ENCODE data around the gene IFNLR1. TPM values are rescaled to one million over a fixed set of nuclear protein-coding genes. Genes with fewer than 3 reads are reported as not detected.
A peak's percentile ranks its signal among the peaks of the same experiment; 100 is the strongest.

The IFNLR1 gene
- polyA plus RNA-seq, 1 donor from 2014 or later: 11.5 TPM

DNA sequence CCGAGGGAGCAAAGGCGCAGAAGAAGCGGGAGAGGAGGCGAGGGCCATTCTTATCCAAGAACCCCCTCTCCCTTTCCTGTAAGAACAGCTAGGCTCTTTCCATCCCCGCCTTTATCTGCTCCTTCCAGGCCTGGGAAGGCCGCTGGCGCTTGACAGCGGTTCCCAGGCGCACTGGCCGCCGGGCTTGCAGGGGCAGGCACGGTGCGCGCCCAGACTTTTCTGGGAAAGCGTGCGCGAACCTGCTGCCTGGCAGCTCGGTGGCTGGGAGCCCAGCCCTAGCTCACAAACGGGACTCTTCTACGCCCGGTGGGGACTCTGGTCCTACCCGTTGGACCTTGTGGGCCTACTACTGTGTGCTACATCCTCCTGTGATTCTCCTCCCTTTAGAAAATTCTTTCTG is 8.8 kb upstream of the IFNLR1 start:
- Mint-ChIP-seq H3K27ac (no peak overlapping the region), H3K27me3 (no peaks in the 10 kb centered on the region), H3K4me1 (peaks cover 21 to 32% (median 27%) of the 10 kb centered on the region in 3 donors)

DNA sequence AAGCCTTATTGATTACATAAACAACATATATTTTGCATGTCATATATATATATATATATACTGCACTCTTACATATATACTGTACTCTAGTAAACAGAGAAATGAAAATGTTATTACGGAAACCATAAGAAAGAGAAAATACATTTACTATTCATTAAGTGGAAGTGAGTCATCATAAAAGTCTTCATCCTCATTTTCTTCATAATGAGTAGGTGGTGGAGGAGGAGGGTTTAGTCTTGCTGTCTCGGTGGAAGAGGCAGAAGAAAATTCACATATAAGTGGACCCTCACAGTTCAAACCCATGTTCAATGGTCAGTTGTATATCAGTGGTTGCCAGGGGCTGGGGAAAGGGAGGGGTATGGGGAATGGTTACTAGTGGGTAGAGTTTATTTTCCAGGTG is 8.0 kb upstream of the IFNLR1 start:
- Mint-ChIP-seq H3K9me3 (no peaks in the 10 kb centered on the region), H3K27me3 (no peaks in the 10 kb centered on the region), H3K4me3 (no peak overlapping the region), H3K27ac (peak overlapping the region in 1 of 3 donors; percentile 11), H3K36me3 (no peaks in the 10 kb centered on the region), H3K4me1 (peaks cover 25 to 37% (median 33%) of the 10 kb centered on the region in 3 donors)

More for the DNA sequence above, 8.8 kb upstream of the IFNLR1 start:
- Mint-ChIP-seq H3K36me3 (no peaks in the 10 kb centered on the region), H3K9me3 (no peaks in the 10 kb centered on the region), H3K4me3 (no peak overlapping the region)

DNA sequence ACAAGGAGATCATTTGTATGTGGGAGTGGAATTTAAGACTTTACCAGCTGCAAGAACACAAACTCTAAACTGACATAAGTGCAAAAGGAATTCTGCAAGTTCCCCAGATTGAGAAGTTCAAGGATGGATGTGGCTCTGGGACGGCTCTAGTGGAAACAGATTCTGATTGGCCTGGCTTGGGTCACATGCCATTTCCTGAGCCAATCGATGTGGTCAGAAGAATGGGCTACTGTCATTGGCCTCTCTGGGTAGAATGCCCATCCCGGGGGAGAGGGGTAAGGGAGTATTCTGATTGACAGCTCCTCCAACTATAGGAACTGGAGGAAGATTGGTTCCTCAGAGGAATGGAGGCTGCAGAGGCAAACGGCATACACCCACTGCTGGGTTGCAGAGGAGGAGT is 6.0 kb upstream of the IFNLR1 start:
- no peaks in the 10 kb centered on the region for H3K36me3 Mint-ChIP-seq
- H3K4me1 Mint-ChIP-seq: peaks cover 36 to 49% (median 39%) of the 10 kb centered on the region in 3 donors
- no peaks in the 10 kb centered on the region for H3K27me3 Mint-ChIP-seq
- no peaks in the 10 kb centered on the region for H3K9me3 Mint-ChIP-seq
- no peak overlapping the region for H3K4me3 Mint-ChIP-seq
- peak overlapping the region in 1 of 3 donors; percentile 45 for H3K27ac Mint-ChIP-seq

DNA sequence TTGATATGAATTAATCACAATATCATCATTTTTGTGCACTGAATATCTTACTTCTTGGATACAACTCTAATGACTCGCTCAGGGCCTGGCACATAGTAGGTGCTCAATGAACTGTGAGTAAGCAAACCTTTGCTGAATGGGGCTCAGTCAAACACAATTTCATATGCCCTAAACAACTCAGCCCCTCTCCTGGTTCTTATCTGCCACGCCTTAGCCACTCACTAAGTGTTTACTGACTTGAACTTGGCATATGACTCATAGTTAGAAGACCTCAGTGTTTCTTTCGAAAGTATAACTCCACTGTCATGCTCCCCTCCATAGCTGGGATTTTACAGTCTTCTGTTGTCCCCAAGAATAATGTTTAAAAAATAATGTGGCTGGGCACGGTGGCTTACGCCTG is 4.8 kb upstream of the IFNLR1 start:
- H3K4me1 Mint-ChIP-seq: peaks cover 38 to 52% (median 40%) of the 10 kb centered on the region in 3 donors
- H3K9me3 Mint-ChIP-seq: no peaks in the 10 kb centered on the region
- H3K4me3 Mint-ChIP-seq: peak overlapping the region in 2 of 4 donors; percentile 49 to 57
- H3K36me3 Mint-ChIP-seq: no peaks in the 10 kb centered on the region
- no peaks in the 10 kb centered on the region for H3K27me3 Mint-ChIP-seq
- peak overlapping the region in 2 of 3 donors; percentile 85 to 96 for H3K27ac Mint-ChIP-seq

DNA sequence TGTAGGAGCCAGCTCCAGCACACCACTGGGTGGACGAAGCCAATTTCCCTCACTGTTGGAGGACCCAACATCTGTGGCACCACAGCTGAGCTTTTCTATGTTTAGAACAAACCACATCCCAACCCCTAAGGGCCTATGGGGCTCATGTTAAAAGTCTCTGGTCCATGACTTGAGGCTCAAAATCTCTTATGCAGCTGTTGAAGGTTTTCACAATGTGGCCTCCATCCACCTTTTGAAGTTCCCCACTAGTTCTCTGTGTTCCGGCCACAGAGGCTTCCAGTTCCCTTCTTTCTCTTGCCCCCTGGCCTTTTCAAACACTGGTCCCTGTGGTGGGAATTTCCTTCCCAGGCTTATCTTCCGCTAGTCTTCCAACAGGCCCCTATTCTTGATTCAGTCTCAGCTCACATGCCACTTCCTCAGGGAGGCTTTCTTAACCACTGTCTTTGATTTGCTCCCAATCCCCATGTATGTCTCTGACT is 3.9 kb upstream of the IFNLR1 start:
- Mint-ChIP-seq H3K4me1 (peaks cover 44 to 58% (median 45%) of the 10 kb centered on the region in 3 donors), H3K36me3 (no peaks in the 10 kb centered on the region), H3K9me3 (no peaks in the 10 kb centered on the region), H3K4me3 (peak overlapping the region; percentile 73 to 90 (median 85)), H3K27me3 (no peaks in the 10 kb centered on the region), H3K27ac (peak overlapping the region; percentile 85 to 96 (median 94))

DNA sequence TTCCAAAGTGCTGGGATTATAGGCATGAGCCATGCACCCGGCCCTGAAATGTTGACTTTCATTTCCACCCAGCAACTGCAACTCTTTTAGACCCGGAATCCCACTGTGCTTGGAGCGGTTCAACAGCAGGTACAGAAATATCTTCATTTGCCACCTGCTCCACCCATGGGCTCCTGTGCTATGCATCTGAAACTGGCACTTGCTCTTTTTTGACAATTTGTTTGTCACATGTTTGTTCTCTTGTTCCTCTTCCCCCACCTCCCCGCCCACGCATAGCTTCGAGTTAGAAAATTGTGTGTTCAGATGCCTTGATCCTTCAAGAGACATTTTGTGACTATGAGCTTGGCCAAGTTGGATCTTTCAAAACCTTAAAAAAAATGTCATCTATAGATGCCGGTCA is 2.4 kb upstream of the IFNLR1 start:
- peaks cover 46 to 67% (median 49%) of the 10 kb centered on the region in 3 donors for H3K4me1 Mint-ChIP-seq
- H3K27ac Mint-ChIP-seq: peak overlapping the region; percentile 85 to 96 (median 94)
- peak overlapping the region; percentile 73 to 90 (median 85) for H3K4me3 Mint-ChIP-seq

DNA sequence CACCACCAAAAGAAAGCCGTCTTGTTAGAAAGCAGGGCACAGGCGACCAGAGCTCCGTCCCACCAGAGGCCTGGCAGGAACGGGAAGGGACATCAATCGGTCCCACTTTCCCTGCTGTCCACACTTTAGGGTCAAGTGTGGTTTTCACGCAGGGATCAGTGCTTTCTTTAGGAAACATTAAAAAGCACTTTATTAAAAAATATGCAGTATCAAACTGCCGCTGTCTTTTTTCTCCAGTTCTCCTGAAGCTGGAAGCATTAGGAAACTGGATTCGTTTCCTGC is 437 bp downstream of the IFNLR1 start:
- Mint-ChIP-seq H3K27ac (peak overlapping the region in 2 of 3 donors; percentile 80 to 82), H3K4me1 (peaks cover 47 to 58% (median 50%) of the 10 kb centered on the region in 3 donors)

More for the DNA sequence above, 2.4 kb upstream of the IFNLR1 start:
- no peaks in the 10 kb centered on the region for H3K9me3 Mint-ChIP-seq
- H3K27me3 Mint-ChIP-seq: no peaks in the 10 kb centered on the region
- no peaks in the 10 kb centered on the region for H3K36me3 Mint-ChIP-seq

DNA sequence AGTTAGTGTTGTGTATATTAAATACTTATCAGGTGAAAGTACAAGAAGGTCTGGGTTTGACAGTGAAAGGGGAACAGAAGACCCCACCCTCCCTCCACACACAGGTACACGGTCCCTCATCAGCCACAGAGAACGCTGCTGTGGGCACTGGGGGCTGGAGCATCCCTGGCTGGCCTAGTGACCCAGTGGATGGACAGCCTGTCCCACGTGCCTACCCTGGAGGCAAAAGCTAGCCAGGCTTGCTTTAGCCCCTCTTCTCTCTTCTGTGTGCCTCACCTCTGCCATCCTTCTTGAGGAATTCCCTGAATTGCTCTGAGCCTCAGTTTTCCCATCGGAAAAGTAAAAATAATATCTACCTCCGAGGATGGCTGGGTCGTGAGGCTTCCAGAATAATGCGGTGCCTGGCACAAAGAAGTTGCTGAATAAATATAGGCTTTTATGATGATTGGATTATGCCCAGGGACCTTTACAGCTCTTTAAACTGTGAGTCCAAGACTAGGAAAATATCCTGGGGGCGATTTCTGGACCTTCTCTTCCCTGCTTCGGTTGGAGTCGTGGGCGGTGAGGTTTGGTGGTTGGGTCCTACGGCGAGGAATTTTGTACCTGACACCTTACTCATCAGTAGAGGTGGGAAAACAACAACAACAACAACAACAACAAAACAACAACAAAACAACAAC is 918 bp downstream of the IFNLR1 start:
- Mint-ChIP-seq H3K4me1 (peaks cover 43 to 57% (median 48%) of the 10 kb centered on the region in 3 donors), H3K27me3 (no peaks in the 10 kb centered on the region), H3K27ac (peak overlapping the region in 2 of 3 donors; percentile 80 to 82), H3K9me3 (no peaks in the 10 kb centered on the region), H3K4me3 (peak overlapping the region; percentile 77 to 93 (median 86)), H3K36me3 (no peaks in the 10 kb centered on the region)

More for the DNA sequence above, 437 bp downstream of the IFNLR1 start:
- no peaks in the 10 kb centered on the region for H3K27me3 Mint-ChIP-seq
- H3K36me3 Mint-ChIP-seq: no peaks in the 10 kb centered on the region
- H3K4me3 Mint-ChIP-seq: peak overlapping the region; percentile 77 to 93 (median 86)
- H3K9me3 Mint-ChIP-seq: no peaks in the 10 kb centered on the region

DNA sequence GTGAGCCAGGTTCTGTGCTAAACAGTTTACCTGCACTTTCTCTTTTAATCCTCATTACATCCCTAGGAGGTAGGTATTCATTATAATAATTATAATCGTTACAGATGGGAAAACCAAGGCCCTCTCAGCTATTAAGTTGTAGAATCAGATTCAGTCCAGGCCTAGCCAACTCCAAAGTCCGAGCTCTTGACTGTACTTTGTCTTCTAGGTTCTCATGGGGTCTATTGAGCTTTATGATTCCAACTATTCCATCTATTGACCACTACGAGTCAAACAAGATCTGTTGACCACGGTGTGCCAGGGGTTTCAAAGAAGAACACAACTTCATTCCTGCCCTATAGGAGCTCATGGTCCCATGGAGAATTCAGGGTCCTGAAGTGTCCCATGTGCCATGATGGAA is 2.0 kb downstream of the IFNLR1 start:
- Mint-ChIP-seq H3K27me3 (no peaks in the 10 kb centered on the region), H3K27ac (peak overlapping the region in 1 of 3 donors; percentile 82), H3K4me1 (peaks cover 34 to 47% (median 40%) of the 10 kb centered on the region in 3 donors), H3K36me3 (no peaks in the 10 kb centered on the region), H3K9me3 (no peaks in the 10 kb centered on the region), H3K4me3 (peak overlapping the region in 2 of 4 donors; percentile 49 to 81)

DNA sequence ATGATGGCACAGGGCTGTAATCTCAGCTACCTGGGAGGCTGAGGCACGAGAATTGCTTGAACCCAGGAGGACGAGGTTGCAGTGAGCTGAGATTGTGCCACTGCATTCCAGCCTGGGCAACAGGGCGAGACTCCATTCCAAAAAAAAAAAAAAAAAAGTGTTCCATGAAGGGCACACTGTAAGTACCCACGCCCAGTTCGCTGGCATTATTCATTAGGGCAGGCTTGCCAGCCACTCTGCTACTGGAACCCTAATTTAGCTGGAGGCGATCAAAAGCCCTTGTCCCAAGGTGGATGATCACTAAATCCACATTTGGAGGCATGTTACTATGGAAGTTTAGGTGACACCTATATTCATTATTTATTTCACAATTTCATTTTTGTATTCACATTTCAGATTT is 5.0 kb downstream of the IFNLR1 start:
- H3K36me3 Mint-ChIP-seq: peaks cover 2% of the 10 kb centered on the region

DNA sequence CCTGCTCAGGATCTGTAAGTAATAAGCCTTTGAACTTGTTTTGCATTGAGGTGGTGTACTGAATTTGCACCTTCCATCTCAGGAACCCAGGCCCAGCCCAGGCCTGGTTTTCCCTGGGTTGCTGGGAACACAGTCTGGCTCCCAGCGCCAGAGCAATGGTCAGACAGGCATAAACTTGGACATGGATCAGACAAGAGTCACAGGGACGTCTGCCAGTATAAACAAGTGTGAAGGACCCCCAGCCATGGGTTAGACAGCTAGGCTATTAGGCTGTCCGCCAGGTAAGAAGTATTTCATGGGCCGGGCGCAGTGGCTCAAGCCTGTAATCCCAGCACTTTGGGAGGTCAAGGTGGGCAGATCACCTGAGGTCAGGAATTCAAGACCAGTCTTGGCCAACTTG is 5.5 kb downstream of the IFNLR1 start:
- Mint-ChIP-seq H3K4me3 (no peak overlapping the region), H3K4me1 (peaks cover 26 to 39% (median 36%) of the 10 kb centered on the region in 3 donors), H3K27ac (no peak overlapping the region), H3K27me3 (no peaks in the 10 kb centered on the region), H3K9me3 (no peaks in the 10 kb centered on the region), H3K36me3 (peaks cover 2% of the 10 kb centered on the region)

More for the DNA sequence above, 5.0 kb downstream of the IFNLR1 start:
- no peaks in the 10 kb centered on the region for H3K27me3 Mint-ChIP-seq
- H3K4me1 Mint-ChIP-seq: peaks cover 26 to 35% (median 31%) of the 10 kb centered on the region in 3 donors
- no peaks in the 10 kb centered on the region for H3K9me3 Mint-ChIP-seq
- no peak overlapping the region for H3K4me3 Mint-ChIP-seq
- no peak overlapping the region for H3K27ac Mint-ChIP-seq

DNA sequence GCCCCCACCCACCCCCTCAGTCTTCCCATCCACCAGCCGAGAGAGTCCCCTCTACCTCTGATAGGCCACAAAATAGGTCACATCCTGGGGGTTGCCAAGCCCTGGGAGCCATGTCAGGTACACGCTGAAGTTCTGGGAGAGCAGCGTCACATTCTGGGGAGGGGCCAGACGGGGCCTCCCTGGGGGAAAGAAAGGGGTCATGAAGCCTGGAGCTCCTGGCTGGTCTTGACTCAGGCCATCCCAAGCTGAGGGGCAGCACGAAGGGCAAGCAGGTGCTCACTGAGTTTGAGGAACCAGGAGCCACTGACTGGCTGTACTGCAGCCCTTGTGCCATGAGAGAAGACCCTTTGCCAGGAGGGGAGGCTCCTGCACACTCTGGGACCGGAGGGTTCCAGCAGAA is 6.4 kb downstream of the IFNLR1 start:
- H3K4me1 Mint-ChIP-seq: peaks cover 19 to 33% (median 33%) of the 10 kb centered on the region in 3 donors

DNA sequence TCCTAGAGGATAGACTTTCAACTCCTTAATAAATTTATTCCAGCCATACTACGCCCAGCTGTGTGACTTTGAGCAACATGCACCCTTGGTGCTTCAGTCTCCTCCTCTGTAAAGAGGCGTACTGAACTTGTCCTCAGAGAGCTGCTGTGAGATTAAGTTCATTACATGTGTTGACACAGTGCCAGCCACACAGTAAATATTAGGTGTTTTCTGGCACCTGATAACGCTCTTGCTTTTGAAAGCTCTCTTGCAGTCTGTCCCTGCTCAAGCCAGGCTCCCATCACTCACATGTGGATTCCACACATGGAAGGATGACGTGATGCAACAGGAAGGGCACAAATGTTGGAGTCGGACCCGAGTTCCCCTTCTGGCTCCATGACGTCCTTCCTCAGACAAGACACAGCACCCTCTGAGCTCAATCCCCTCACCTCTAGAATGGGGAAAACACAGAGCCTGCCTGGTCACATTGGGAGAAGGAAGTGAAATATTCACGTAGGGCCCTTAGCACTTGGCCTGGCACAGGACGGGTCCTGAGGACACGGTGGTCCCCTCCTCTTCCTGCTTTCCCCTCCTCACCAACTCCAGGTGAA is 7.7 kb downstream of the IFNLR1 start:
- Mint-ChIP-seq H3K36me3 (peaks cover 7% of the 10 kb centered on the region), H3K9me3 (peaks cover 0 to under 1% (median 0%) of the 10 kb centered on the region in 3 donors), H3K27ac (no peak overlapping the region), H3K27me3 (no peaks in the 10 kb centered on the region), H3K4me1 (peaks cover 19 to 30% (median 29%) of the 10 kb centered on the region in 3 donors), H3K4me3 (no peak overlapping the region)

More for the DNA sequence above, 6.4 kb downstream of the IFNLR1 start:
- Mint-ChIP-seq H3K36me3 (peaks cover 3% of the 10 kb centered on the region), H3K9me3 (no peaks in the 10 kb centered on the region), H3K4me3 (no peak overlapping the region), H3K27me3 (no peaks in the 10 kb centered on the region), H3K27ac (no peak overlapping the region)

DNA sequence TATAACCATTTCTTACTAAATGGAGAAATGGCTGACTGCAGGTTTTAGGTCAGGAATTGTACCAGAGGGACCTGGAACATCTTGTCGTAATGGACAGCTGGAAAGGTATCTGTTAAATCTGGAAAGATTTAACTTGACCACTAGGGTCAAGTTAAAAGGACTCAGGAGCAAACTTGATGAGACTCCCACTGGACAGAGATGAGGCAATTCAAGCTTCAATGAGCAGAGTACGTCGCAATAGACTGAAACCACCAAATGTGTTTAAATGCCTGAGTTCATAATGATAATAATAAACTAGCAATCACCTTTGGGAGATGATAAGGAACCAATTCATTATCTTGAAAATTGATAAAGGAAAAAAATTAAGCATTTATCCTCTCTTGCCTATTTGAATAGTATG is 8.7 kb downstream of the IFNLR1 start:
- Mint-ChIP-seq H3K4me1 (peaks cover 18 to 34% (median 25%) of the 10 kb centered on the region in 3 donors), H3K27ac (peak overlapping the region in 1 of 3 donors; percentile 23)

DNA sequence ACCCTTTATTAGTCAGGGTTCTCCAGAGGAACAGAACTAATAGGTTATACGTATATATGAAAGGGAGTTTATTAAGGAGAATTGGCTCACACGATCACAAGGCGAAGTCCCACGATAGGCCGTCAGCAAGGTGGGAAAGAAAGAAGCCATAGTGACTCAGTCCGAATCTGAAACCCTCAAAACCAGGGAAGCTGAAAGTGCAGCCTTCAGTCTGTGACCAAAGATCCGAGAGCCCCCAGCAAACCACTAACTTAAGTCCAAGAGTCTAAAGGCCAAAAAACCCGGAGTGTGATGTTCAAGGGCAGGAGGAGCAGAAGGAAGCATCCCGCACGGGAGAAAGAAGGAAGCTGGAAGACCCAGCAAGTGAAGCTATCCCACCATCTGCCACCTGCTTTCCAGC is 9.9 kb downstream of the IFNLR1 start:
- Mint-ChIP-seq H3K4me3 (peak overlapping the region in 1 of 4 donors; percentile 40), H3K4me1 (peaks cover 15 to 29% (median 24%) of the 10 kb centered on the region in 3 donors), H3K27ac (no peak overlapping the region), H3K27me3 (no peaks in the 10 kb centered on the region), H3K9me3 (peaks cover 0 to 7% (median 0%) of the 10 kb centered on the region in 3 donors), H3K36me3 (peaks cover 11% of the 10 kb centered on the region)

More for the DNA sequence above, 8.7 kb downstream of the IFNLR1 start:
- peaks cover 0 to 7% (median 0%) of the 10 kb centered on the region in 3 donors for H3K9me3 Mint-ChIP-seq
- peaks cover 11% of the 10 kb centered on the region for H3K36me3 Mint-ChIP-seq
- H3K4me3 Mint-ChIP-seq: no peak overlapping the region
- no peaks in the 10 kb centered on the region for H3K27me3 Mint-ChIP-seq
